GM18867 (cell line): Measurements from ENCODE around the gene AP1S1.
"Not testable (repeated sequence)": the region's sequence is repeated elsewhere in the genome, so short reads cannot be mapped to it uniquely, and the experiment has no call there.

Source experiments
- ATAC-seq: cut with Tn5 transposase; IDR thresholded peaks from one replicate; pipeline ENCODE4 v1.9.1; 2021; ENCODE audit warnings: mild to moderate bottlenecking, moderate library complexity; ENCODE audit not compliant: unreplicated experiment

The AP1S1 gene

GRCh38 chr7:101199522-101199921 lies 45.2 kb downstream of the AP1S1 start:
- ATAC-seq: not testable (repeated sequence)

GRCh38 chr7:101200504-101200861 lies 46.2 kb downstream of the AP1S1 start:
- ATAC-seq: no peak

- ATAC-seq: no peak
Measured at GRCh38 chr7:101200862-101201599, 46.8 kb downstream of the AP1S1 start, which contains the start of gene MOGAT3. MOGAT3 (minus strand) TSS chr7:101201036; CDS start chr7:101200854, 182 bp downstream.

GRCh38 chr7:101201695-101202602 lies 47.7 kb downstream of the AP1S1 start:
- ATAC-seq: no peak

- no peak for ATAC-seq
Measured at GRCh38 chr7:101202603-101202918, 48.3 kb downstream of the AP1S1 start.

GRCh38 chr7:101203740-101204738 lies 49.8 kb downstream of the AP1S1 start:
- ATAC-seq: not testable (repeated sequence)

- no peak for ATAC-seq
Measured at GRCh38 chr7:101205901-101206664, 51.8 kb downstream of the AP1S1 start.

GRCh38 chr7:101206665-101207042 lies 52.4 kb downstream of the AP1S1 start:
- ATAC-seq: no peak

GRCh38 chr7:101207459-101207858 lies 53.2 kb downstream of the AP1S1 start:
- ATAC-seq: no peak

GRCh38 chr7:101208794-101209193 lies 54.5 kb downstream of the AP1S1 start:
- no peak for ATAC-seq

GRCh38 chr7:101210143-101210542 lies 55.9 kb downstream of the AP1S1 start:
- ATAC-seq: no peak
